Measurements from ENCODE around the gene SLAMF8. TPM values are rescaled to one million over a fixed set of nuclear protein-coding genes. Genes with fewer than 3 reads are reported as not detected.

Gene SLAMF8
- total RNA-seq, 2 donors from 2014 or later, result 1.5 to 1.9 TPM

GRCh38 chr1:159821171-159821867, 5.4 kb upstream of the SLAMF8 start:
- H3K4me1 ChIP-seq, result no peaks in the 10 kb centered on the region

GRCh38 chr1:159823406-159823805, 3.3 kb upstream of the SLAMF8 start:
- Histone ChIP-seq H3K36me3 (no peaks in the 10 kb centered on the region), H3K27ac (no peak overlapping the region), H3K9ac (ENCODE audit: low read depth in 2 of 2, low read length in 2 of 2) (no peak overlapping the region), H3K27me3 (no peaks in the 10 kb centered on the region), H3K4me3 (no peak overlapping the region), H3K4me1 (no peaks in the 10 kb centered on the region), H3K9me3 (no peaks in the 10 kb centered on the region)
- no peak for TF ChIP-seq CTCF (IDR thresholded peaks at IDR 0.05)
- DNase-seq, result no peak
- intact Hi-C loops (cut with DNase I), result loop anchor here (5.0 kb wide), 1 partner anchor 49 kb away; no protein-coding TSS in a partner anchor

More at GRCh38 chr1:159821171-159821867, 5.4 kb upstream of the SLAMF8 start:
- no peaks in the 10 kb centered on the region for H3K9me3 ChIP-seq
- DNase-seq, result no peak
- no peak overlapping the region for H3K9ac ChIP-seq (ENCODE audit: low read depth in 2 of 2, low read length in 2 of 2)
- no peaks in the 10 kb centered on the region for H3K27me3 ChIP-seq
- no peak overlapping the region for H3K4me3 ChIP-seq
- H3K27ac ChIP-seq, result no peak overlapping the region
- no peak for TF ChIP-seq CTCF (IDR thresholded peaks at IDR 0.05)
- intact Hi-C loops (cut with DNase I), result loop anchor here (5.0 kb wide), 1 partner anchor 51 kb away; no protein-coding TSS in a partner anchor
- H3K36me3 ChIP-seq, result no peaks in the 10 kb centered on the region

GRCh38 chr1:159825564-159825963, 1.1 kb upstream of the SLAMF8 start:
- DNase-seq, result no peak

GRCh38 chr1:159827102-159827490, 423 bp downstream of the SLAMF8 start:
- Histone ChIP-seq H3K27me3 (no peaks in the 10 kb centered on the region), H3K4me1 (no peaks in the 10 kb centered on the region), H3K4me3 (no peak overlapping the region), H3K27ac (no peak overlapping the region), H3K36me3 (no peaks in the 10 kb centered on the region), H3K9ac (ENCODE audit: low read depth in 2 of 2, low read length in 2 of 2) (peak overlapping the region in 1 of 2 donors; percentile 21), H3K9me3 (no peaks in the 10 kb centered on the region)
- intact Hi-C loops (cut with DNase I), result no loop called here
- DNase-seq, result no peak
- no peak for TF ChIP-seq CTCF (IDR thresholded peaks at IDR 0.05)

More at GRCh38 chr1:159825564-159825963, 1.1 kb upstream of the SLAMF8 start:
- intact Hi-C loops (cut with DNase I), result no loop called here
- Histone ChIP-seq H3K4me3 (no peak overlapping the region), H3K36me3 (no peaks in the 10 kb centered on the region), H3K9me3 (no peaks in the 10 kb centered on the region), H3K27me3 (no peaks in the 10 kb centered on the region), H3K9ac (ENCODE audit: low read depth in 2 of 2, low read length in 2 of 2) (no peak overlapping the region), H3K4me1 (no peaks in the 10 kb centered on the region), H3K27ac (no peak overlapping the region)
- TF ChIP-seq CTCF (IDR thresholded peaks at IDR 0.05), result no peak

GRCh38 chr1:159827549-159827948, 876 bp downstream of the SLAMF8 start:
- Histone ChIP-seq H3K9me3 (no peaks in the 10 kb centered on the region), H3K36me3 (no peaks in the 10 kb centered on the region), H3K27ac (no peak overlapping the region), H3K4me1 (no peaks in the 10 kb centered on the region), H3K9ac (ENCODE audit: low read depth in 2 of 2, low read length in 2 of 2) (no peak overlapping the region), H3K4me3 (no peak overlapping the region), H3K27me3 (no peaks in the 10 kb centered on the region)
- no peak for DNase-seq
- TF ChIP-seq CTCF (IDR thresholded peaks at IDR 0.05), result no peak
- intact Hi-C loops (cut with DNase I), result no loop called here
